CD4-positive, alpha-beta T cell treated with Interleukin-6 for 4 hours (primary cell): Measurements from ENCODE around the gene HCLS1.
"Not testable (repeated sequence)": the region's sequence is repeated elsewhere in the genome, so short reads cannot be mapped to it uniquely, and the experiment has no call there.

Experiments
- DNase-seq: peaks from one replicate; pipeline ENCODE4 v3.0.0-alpha.2; 2020; ENCODE audit warnings: mixed read lengths

Gene HCLS1

DNA sequence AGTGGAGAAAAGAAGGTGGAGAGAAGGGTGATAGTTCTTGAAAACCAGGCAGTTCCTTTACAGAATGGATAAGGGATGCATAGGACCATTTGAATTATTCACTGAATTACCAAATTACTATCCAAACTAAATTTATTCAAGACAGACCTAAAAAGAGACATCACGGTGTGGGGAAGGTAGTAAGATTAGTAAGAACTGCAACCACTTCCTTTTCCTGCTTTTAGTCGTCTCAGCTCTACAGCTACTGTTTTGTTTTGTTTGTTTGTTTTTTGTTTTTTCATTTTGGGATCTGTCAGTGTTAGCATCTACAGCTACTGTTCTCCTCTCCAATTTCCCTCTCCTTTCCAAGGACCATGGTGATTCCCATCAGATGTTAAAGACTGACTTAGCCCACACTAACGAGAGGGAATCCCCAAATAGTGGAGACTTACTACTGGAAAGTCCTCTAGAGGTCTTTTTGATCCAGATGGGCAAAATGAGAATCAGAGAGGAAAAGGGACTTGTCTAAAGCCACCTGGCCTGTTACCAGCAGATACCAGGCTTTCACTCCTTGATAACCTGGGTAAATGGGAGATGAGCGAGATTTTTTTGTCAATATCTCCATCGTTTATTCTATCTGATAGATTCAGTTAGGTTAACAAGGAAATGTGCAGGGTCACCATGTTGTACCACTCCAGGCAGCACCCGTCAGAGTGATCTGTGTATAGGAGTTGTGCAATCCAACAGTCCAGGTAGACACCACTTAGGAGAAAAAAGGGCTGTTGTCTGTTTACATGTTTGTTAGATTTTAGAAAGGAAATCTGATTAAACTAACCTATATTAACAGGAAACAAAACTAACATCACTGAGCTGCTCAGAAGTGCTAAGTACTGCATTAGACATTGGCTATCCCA, 6.0 kb downstream of the HCLS1 start:
- no peak for DNase-seq

DNA sequence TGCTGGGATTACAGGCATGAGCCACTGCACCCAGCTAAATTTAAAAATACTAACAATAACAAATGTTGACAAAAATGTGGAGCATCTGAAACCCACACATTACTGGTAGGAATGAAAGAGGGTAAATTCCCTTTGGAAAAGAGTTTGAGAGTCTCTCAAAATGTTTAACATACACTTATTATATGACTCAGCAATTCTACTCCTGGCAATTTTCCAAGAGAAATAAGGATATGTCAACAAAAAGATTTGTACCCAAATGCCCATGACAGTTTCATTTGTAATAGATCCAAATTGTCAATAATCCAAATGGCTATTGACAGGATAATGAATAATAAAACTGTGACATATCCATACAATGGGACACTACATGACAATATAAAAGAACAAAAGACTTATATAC, 9.0 kb downstream of the HCLS1 start:
- no peak for DNase-seq

DNA sequence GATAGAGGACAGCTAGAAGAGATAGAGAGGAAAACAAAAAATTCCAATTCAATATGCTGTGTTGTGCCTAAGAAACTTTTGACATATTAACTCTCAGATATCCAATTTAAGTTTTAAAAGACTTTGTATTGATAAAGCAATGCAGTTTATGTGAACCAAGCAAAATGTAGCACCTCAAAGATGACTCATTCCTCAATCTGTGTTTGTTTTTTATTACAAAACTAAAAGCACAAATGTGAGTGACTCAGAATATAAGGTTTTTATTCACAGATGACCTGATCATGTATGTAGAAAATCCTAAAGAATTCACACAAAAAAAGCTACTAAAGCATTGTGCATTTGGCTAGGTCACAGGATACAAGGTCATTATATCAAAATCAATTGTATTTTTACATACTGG, 11.1 kb downstream of the HCLS1 start:
- DNase-seq = no peak

DNA sequence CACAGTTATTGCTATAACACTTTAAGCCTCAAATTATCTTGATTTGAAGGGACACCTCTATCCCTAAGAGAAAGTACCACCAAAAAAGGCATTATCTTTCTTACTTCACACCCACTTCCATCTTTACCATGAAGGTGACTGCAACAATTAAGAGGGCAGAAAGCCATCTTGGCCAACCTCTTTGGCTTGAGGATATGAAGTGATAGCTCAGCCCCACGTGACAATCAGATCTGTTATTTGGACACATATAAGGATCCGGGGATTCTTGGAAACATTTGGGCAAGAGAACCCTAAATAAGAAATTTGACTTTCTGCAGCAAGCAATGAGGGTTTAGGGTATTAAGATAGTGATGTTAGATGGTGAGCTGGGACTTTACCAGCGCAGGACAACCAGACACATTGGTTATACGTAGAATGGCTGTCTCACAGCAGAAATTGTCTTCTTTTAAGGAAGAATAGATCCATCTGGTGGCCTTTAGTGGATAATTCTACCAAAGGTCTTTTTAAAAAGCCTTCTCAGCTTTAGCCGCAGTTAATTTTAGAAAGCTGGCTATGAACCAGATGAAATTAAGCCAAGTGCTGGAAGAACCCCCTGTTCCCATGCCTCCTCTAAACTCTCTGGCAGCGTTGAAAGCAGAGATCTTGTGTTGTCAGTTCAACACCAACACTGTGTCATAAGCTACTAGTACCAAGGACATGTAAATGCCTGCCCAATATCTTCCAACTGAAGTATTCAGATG, 12.3 kb downstream of the HCLS1 start:
- DNase-seq = no peak

DNA sequence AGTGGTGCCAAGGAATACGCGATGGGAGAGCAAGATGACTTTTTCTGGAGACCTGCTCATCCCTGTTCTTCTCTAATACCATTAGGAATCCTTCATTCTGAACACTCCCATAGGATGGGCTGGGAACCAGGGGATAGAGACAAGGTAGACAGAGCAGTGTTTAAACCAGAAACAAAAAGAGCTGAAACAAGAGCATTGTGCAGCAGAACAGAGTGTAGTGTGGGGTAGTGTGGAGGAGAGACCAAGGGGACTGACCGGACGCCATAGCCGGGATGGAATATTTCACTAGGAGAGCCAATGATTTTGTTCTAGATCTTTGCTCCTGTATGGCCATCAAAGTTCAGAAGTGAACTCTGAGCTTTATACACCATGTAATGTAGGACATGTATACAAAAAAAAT, 15.6 kb downstream of the HCLS1 start:
- DNase-seq = no peak

DNA sequence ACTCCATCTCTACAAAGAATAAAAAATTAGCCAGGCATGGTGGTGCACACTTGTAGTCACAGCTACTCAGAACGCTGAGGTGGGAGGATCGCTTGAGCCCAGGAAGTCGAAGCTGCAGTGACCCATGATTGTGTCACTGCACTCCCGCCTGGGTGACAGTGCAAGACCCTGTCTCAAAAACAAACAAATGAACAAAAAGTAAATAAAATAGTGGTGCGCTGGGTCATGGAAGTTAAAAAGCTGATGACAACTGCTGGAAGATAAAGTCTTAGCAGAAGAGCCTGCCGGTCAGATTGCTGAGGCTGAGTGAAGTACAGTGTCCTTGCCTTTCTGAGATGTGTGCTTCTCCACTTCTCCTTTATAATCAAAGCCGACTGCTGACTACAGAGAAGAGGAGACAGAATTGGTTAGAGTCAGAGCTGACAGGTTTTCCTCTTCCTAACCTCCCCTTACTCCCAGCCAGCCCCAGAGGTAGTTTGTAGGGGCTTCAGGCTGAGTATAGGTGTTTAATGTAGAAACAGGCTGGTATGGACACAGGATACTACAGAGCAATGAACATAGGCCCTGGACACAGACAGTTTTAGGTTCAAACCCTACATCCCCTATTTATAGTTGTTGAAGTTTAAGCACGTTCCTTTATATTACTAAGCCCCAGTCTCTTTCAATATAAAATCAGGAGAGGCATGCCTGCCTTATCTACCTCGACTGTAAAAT, 17.9 kb downstream of the HCLS1 start:
- DNase-seq = no peak

DNA sequence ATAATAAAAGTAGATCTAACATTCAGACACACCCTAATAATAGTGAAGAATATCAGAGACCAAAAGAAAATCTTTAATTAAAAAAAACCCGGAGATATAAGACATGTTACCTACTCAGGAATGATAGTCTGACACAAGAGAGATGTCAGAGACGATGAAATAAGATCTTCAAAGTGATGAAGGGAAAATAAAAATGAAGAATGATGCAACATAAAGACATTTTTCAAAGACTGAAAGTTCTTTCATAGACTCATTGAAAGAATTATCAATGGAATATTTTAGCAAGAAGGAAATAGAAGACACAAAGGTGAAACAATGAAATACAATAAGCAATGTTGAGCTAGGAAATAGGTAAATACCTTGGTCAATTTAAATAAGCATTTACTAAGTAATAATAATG, 19.6 kb downstream of the HCLS1 start:
- no peak for DNase-seq

DNA sequence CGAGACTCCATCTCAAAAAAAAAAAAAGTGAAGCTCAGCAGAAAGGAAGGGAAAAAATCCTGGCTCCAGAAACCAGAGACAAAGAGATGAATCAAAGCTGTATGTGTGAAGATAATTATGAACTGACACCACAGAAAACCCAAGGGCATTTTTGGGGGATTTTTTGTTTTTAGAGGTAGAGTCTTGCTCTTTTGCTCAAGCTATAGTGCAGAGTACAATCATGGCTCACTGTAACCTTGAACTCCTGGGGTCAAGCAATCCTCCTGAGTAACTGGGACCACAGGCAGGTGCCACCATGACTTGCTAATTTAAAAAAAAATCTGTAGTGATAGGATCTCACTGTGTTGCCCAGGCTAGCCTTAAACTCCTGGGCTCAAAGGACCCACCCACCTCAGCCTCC, 22.8 kb downstream of the HCLS1 start:
- DNase-seq = no peak

DNA sequence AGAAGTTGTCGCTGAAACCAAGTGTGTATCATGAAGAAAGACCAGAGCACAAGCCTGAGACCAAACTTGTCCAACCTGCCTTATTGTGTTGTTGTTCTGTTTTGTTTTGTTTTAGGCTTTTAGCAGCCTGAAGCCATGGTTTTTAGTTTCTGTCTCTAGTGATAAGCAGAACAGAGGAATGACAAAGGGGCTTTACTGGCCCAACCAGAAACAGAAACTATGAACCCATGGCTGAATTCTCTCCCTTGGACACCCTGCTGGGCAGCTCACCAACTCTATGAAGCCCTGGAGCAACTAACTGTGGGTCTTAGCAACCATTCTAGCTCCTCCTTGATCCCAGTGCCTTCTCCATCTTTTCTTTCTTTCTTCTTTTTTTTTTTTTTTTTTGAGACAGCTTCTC, 30.3 kb downstream of the HCLS1 start:
- DNase-seq = no peak

DNA sequence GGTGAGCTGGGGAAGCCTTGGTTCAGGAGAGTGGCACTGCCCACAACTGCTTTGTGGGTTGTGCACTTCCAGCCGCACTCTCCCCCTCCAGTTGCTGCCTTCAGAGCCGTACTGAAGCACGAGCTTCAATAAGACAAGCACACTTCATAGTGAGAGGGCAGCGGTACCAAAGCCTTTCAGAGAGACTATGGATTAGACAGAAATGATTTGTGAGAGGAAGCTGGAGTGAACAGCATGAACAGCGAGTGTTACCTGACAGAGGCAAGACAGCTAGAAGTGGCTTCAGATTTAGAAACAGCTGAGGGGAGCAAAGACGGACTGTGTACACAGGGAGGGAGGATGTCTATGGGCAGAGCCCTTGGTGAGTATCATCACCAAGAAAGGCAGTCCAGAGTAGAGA, 31.1 kb downstream of the HCLS1 start:
- DNase-seq = no peak

DNA sequence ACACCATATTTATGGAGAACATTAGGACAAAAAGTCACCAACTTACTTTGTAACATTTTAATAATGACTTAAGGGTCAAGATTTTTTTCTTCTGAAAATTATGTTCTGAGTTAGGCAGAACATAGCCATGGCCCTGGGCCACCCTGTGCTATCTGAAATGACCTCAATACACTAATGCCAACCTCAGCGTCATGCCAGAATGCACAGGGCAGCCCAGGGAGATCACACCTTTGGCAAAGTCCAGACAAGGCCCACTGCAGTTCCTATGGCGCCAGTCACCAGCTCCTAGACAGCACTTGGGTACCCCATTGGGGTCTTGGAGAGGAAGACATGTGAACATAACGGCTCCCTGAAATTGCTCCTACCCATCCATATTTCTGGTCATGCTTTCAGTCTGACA, 33.1 kb downstream of the HCLS1 start:
- no peak for DNase-seq

DNA sequence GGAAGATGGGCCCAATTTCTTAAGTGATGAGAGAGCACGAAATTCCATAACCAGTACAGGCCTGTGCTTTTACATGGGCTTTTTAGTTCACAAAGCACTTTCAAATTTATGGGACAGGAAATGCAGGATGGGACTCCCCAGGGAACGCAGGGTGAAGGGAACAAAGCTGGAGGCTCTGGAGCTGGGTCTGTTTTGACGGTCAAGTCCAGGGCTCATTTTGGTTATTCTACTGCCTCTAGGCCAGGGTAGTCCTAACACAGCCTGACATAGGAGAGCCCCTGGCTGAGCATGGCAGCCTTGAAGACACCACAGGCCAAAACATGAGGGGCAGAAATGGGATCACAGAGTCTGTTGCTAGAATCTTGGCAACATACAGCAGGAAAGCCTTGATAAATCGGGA, 33.5 kb downstream of the HCLS1 start:
- no peak for DNase-seq

DNA sequence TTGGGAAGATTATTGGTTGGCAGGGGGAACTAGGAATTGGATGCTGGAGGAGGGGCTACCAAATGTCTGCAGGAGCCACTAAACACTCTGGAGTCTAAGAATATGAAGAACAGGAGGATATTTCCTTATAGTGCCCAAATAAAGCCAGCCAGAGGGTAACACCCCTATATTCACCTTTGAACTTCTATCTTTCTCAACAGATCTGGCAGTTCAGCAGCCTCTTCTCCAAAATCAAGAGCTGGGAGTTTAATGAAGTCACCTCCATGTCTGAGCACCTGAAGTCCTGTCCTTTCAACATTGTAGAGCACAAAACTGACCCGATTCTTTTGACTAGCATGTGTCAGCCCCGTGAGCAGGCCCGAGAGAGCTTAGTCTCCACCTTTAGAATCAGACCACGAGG, 34.2 kb downstream of the HCLS1 start:
- no peak for DNase-seq

DNA sequence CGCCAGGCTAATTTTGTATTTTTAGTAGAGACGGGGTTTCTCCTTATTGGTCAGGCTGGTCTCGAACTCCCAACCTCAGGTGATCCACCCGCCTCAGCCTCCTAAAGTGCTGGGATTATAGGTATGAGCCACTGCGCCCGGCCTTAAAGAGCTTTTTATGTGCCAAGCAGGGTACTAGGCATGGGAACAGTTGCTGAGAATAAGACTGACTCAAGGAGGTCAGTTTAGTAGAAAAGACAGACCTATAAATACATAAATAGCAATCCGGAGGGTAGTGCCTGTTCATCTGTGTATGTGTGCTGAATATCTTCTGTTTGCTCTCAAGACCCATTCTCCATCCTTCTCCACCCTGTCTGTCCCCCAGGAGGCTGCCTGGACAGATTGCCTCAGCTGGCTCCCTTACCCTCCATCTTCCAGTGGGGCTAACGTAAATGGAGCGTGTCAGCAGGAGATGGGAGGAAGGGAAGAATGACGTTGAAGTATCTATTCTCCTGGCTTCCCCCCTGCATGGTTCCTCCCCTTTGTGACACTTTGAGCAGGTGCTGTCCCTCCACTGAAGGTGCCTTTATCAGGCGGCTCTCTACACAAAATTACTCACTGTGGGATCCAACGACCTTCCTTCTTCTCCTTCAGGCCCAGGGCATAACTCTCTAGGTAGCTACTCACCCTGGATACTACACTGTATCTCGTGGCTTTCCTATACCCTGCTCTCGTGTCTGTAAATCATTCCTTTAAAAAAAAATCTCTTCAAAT, 36.4 kb downstream of the HCLS1 start:
- no peak for DNase-seq

DNA sequence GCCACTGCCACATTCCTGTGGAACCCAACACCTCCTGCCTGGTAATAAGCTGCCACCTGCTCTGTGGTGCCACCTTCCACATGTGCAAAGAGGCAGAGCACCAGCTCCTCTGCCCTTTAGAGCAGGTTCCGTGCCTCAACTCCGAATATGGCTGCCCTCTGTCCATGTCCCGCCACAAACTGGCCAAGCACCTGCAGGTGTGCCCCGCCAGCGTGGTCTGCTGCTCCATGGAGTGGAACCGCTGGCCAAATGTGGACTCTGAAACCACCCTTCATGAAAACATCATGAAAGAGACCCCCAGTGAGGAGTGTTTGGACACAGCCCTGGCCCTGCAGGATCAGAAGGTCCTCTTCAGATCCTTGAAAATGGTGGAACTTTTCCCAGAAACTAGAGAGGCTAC, 39.2 kb downstream of the HCLS1 start:
- DNase-seq = no peak

DNA sequence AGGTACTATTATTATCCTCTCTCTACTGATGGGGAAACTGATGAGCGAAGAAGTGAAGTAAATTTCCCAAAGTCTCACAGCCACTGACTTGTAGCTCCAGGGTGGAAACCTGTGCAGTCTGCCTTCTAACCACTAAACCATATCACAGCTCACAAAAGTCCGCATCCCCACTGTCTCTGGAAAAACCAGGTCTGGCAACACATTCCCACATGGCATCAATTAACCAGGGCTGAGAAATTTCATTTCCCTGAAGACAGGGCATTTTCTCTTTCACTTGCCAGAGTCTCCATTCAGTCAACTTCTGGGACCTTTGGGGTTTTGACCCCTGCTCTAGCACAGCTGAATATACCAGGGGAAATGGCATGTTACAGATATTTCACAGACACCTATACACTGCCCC, 41.0 kb downstream of the HCLS1 start:
- no peak for DNase-seq

DNA sequence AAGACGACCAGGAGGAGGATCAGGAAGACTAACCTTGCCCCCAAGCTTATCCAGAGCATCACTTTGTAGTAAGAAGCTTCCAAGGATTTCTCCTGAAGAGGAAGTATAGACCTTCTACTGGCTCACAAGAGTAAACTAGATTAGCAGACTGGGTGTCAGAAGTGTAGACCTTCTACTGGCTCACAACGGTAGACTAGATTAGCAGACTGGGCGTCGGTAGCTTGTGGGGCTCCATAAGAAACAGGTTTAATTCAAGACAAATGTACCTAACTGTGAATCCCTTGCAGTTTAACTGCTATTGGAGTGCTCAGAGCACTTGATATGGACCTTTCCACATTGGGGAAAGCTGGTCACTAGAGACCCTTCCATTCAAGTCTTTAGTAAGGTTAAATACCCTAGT, 54.6 kb downstream of the HCLS1 start:
- DNase-seq = no peak

DNA sequence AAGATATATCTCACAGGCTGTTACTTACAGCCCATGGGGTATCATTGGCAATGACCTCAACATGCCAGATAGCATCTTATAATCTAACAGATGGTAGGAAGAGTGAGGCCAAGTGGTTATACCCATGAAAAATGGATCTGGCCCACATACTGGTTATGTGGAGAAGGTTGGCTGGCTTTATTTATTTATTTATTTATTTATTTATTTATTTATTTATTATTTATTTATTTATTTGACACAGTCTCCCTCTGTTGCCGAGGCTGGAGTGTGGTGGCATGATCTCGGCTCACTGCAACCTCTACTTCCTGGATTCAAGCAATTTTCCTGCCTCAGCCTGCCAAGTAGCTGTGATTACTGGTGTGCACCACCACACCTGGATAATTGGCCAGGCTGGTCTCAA, 55.9 kb downstream of the HCLS1 start:
- DNase-seq = no peak

DNA sequence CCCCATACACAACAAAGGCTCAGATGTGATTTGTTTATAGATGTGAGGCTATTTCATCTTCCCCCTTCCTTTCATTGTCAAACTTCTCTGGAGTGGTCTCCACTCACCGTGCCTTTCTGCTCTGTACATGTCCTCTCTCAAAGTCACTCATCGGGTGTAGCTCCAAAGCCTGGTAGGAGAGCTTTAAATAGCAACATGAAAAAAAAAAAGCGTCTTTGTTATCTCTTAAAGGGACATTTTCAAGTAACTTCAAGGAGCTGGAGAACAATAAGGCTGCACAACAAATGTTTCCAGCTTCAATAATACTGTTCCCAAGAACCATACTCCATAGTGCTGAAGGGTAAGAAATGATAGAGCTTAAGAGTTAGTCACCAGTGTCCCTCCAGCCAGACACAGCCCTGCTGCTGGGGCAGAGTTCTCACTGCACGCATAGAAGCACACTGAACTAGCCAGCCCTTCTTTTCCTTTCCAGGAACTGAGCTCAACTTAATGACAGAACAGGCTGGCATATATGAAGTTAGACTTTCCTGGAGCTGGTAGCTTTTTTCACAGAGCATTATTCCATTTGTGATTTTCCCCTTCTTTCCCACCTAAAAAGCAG, 59.4 kb downstream of the HCLS1 start:
- DNase-seq = no peak

DNA sequence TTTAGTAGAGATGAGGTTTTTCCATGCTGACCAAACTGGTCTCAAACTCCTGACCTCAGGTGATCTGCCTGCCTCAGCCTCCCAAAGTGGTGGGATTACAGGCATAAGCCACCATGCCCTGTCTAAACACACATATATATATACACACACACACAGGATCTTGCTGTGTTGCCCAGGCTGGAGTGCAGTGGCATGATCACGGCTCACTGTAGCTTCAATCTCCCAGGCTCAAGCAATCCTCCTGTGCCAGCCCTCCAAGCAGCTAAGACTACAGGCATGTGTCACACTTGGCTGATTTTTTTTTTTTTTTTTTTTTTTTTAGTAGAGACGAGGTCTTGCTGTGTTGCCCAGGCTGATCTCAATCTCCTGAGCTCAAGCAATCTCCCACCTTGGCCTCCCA, 60.8 kb downstream of the HCLS1 start:
- DNase-seq = not testable (repeated sequence)

DNA sequence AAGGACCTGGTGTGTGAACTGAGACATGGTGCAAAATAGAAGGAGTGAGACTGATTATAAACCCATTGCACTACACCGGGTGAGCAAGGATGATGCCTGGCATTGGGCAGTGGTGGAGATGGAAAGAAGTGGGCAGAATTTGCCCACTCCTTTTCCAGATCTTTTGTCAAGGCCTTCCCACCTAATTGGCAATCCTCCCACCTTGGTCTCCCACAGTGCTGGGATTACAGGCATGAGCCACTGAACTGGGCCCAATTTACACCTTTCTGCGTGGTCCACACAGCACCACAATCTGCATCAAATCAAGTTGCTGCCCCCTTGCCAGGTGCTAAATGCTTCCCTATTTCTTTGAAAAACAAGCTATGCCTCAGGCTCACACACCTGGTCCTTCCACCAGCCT, 62.1 kb downstream of the HCLS1 start:
- DNase-seq = no peak

DNA sequence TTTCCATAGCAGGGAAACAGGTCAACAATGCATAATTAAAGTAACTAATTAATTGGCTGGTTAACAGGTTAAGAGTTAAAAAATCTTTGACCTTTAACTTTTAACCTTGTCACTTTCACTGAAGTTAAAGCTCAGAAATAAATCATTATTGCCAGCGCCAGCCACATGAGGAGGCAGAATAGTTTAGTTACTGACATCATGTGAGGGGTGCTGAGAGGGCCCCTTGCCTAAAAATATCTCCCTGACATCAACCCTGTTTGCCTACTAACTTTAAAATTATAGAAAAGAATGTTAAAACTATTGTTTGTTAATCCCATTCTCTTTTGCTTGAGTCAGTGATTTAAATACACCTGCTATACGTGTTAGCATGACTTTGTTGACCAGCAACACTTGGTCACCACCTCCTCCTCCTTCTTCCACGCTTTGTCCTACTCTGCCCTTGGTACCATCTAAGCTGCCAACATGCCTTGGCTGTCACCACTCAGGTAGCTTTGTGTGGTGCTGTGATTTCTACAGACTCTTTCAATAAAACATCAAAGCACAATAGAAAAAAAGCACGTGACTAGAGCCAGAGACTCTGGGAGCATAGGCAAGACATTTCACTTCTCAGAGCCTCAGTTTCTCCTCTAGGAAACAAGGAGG, 64.8 kb downstream of the HCLS1 start:
- no peak for DNase-seq
